ENCODE results near the gene ALDH1A2. TPM values are rescaled to one million over a fixed set of nuclear protein-coding genes. Genes with fewer than 3 reads are reported as not detected.

Gene ALDH1A2
- total RNA-seq, 2 donors from 2014 or later = not detected

DNA sequence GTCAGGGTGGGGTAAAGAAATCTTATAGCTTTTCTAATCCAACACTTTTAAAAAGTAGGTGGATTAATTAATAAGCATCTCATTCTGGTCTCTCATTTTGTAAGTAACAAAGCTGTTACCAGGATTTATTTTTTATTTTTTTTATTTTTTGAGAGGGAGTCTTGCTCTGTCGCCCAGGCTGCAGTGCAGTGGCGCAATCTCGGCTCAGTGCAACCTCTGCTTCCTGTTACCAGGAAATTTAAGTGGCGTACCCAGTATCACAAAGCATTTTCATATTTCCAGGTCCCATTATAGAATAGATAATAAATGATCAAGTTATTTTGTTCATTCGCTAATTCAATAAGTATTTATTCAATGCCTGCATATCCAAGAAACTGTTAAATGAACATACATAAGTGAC lies 13.2 kb downstream of the ALDH1A2 start:
- Mint-ChIP-seq H3K4me1 (peaks cover 6% of the 10 kb centered on the region), H3K9me3 (no peaks in the 10 kb centered on the region), H3K27me3 (ENCODE audit: insufficient read depth) (peaks cover 94% of the 10 kb centered on the region), H3K27ac (no peak overlapping the region), H3K4me3 (no peak overlapping the region), H3K36me3 (ENCODE audit: low read depth) (no peaks in the 10 kb centered on the region)
- DNase-seq = no peak
- no peak for TF ChIP-seq CTCF (conservative IDR thresholded peaks at IDR 0.05)
- peaks cover 93% of the 10 kb centered on the region for H3K27me3 ChIP-seq (ENCODE audit: control insufficient read depth, insufficient read depth, low read length, poor library complexity, severe bottlenecking)
- H3K4me3 ChIP-seq (ENCODE audit: low read length) = no peak overlapping the region
- H3K36me3 ChIP-seq (ENCODE audit: control insufficient read depth, insufficient read depth, low read length) = no peaks in the 10 kb centered on the region
- no peak overlapping the region for H3K9ac ChIP-seq (ENCODE audit: extremely low read depth, low read length, poor library complexity, severe bottlenecking)
- 89 to 97% methylated on average over 3 to 5 of the region's 5 CpGs for WGBS, 2 experiments (ENCODE audit: insufficient coverage in 1 of 2, insufficient read length in 1 of 2)
- no peaks in the 10 kb centered on the region for H3K9me3 ChIP-seq (ENCODE audit: control insufficient read depth, low read length)
- H3K4me1 ChIP-seq (ENCODE audit: control insufficient read depth, insufficient read depth, low read length) = no peaks in the 10 kb centered on the region
- no peak overlapping the region for H3K27ac ChIP-seq (ENCODE audit: low read depth, low read length)

DNA sequence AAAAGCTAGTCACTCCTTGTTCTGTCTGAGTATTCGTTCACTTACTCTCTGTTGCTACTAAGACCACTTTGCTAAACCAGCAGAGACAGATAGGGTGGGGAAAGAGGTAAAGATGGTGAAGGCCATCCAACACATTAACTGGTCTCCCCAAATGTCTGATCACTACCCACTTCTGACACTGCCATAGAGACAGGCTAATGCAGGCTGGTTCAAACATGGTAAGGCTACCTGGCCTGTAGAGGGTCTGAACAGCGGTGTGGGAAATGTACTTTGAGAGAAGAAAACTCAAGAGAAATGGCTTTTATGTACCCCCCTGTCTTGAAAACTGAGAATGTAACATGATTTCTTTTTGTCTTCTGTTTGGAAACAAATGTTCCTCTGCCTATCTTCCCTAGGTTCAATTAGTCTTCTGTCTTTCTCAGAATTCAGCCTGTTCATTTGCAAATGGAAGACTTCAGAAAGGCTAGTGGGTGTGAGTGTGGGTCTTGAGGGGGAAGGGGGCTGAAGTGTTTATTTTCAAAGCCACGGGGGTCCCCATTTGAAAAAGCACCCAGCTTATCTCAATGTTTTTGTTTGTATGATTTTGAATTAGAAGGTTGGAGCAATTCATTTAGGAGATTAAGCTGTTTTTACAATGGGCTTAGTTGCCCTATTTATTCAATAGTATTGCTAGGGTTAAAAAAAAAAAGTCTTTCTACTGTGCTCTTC lies 15.8 kb downstream of the ALDH1A2 start:
- WGBS, 2 experiments (ENCODE audit: insufficient coverage in 1 of 2, insufficient read length in 1 of 2) = 20 to 27% methylated on average over 2 to 3 of the region's 3 CpGs
- DNase-seq = no peak
- H3K27me3 Mint-ChIP-seq (ENCODE audit: insufficient read depth) = peaks cover 94% of the 10 kb centered on the region
- H3K36me3 Mint-ChIP-seq (ENCODE audit: low read depth) = no peaks in the 10 kb centered on the region
- H3K4me1 Mint-ChIP-seq = peaks cover 6% of the 10 kb centered on the region
- H3K27ac ChIP-seq (ENCODE audit: low read depth, low read length) = no peak overlapping the region
- no peak overlapping the region for H3K9ac ChIP-seq (ENCODE audit: extremely low read depth, low read length, poor library complexity, severe bottlenecking)
- H3K9me3 Mint-ChIP-seq = peaks cover 8% of the 10 kb centered on the region
- H3K4me3 Mint-ChIP-seq = no peak overlapping the region
- H3K27me3 ChIP-seq (ENCODE audit: control insufficient read depth, insufficient read depth, low read length, poor library complexity, severe bottlenecking) = peaks cover 81% of the 10 kb centered on the region
- no peaks in the 10 kb centered on the region for H3K9me3 ChIP-seq (ENCODE audit: control insufficient read depth, low read length)
- no peak overlapping the region for H3K4me3 ChIP-seq (ENCODE audit: low read length)
- no peaks in the 10 kb centered on the region for H3K36me3 ChIP-seq (ENCODE audit: control insufficient read depth, insufficient read depth, low read length)
- H3K27ac Mint-ChIP-seq = no peak overlapping the region
- no peak for TF ChIP-seq CTCF (conservative IDR thresholded peaks at IDR 0.05)
- no peaks in the 10 kb centered on the region for H3K4me1 ChIP-seq (ENCODE audit: control insufficient read depth, insufficient read depth, low read length)

DNA sequence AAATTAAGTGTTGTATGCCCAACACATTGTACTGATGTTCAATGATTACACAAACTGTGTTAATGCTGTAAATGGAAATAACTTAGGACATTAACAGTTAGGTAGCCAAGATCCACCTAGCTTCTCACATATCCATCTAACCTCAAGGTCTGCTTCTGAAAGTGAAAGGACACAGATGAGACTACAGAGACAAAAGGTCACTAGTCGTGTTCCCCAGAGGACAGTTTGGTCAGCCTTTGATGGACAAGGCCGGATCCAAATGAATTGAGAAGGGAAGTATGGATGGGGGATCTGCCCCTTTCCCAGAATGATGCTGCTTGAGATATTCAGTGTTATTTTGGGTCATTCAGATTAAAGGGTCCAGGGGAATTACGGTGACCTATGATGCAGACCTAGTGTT lies 17.2 kb downstream of the ALDH1A2 start:
- no peak for TF ChIP-seq CTCF (conservative IDR thresholded peaks at IDR 0.05)
- no peak overlapping the region for H3K27ac ChIP-seq (ENCODE audit: low read depth, low read length)
- H3K4me1 Mint-ChIP-seq = peaks cover 6% of the 10 kb centered on the region
- no peak overlapping the region for H3K4me3 ChIP-seq (ENCODE audit: low read length)
- no peaks in the 10 kb centered on the region for H3K9me3 ChIP-seq (ENCODE audit: control insufficient read depth, low read length)
- H3K4me3 Mint-ChIP-seq = no peak overlapping the region
- no peak overlapping the region for H3K9ac ChIP-seq (ENCODE audit: extremely low read depth, low read length, poor library complexity, severe bottlenecking)
- peaks cover 81% of the 10 kb centered on the region for H3K27me3 ChIP-seq (ENCODE audit: control insufficient read depth, insufficient read depth, low read length, poor library complexity, severe bottlenecking)
- peaks cover 8% of the 10 kb centered on the region for H3K9me3 Mint-ChIP-seq
- no peak overlapping the region for H3K27ac Mint-ChIP-seq
- no peaks in the 10 kb centered on the region for H3K36me3 Mint-ChIP-seq (ENCODE audit: low read depth)
- WGBS, 2 experiments (ENCODE audit: insufficient coverage in 1 of 2, insufficient read length in 1 of 2) = 73 to 85% methylated on average over 3 of the region's 3 CpGs
- H3K4me1 ChIP-seq (ENCODE audit: control insufficient read depth, insufficient read depth, low read length) = no peaks in the 10 kb centered on the region
- DNase-seq = no peak
- H3K27me3 Mint-ChIP-seq (ENCODE audit: insufficient read depth) = peaks cover 94% of the 10 kb centered on the region
- no peaks in the 10 kb centered on the region for H3K36me3 ChIP-seq (ENCODE audit: control insufficient read depth, insufficient read depth, low read length)
